DOHH2 (cell line): Measurements from ENCODE around the gene HLA-E.
"Not testable (repeated sequence)": the region's sequence is repeated elsewhere in the genome, so short reads cannot be mapped to it uniquely, and the experiment has no call there.

Source experiments
- EZH2phosphoT487 ChIP-seq: fragments of 200-600 bp; sonication (generic); IDR thresholded peaks from 2 replicates; pipeline ENCODE4 v1.6.1; 2017; ENCODE audit warnings: borderline replicate concordance, mild to moderate bottlenecking, antibody characterized with exemption, low read length, moderate library complexity, mixed read lengths
- TF ChIP-seq, protein P1 (sequence below): fragments of 200-600 bp; sonication (generic); IDR thresholded peaks from one replicate; pipeline ENCODE4 v1.5.1; 2014; ENCODE audit warnings: antibody characterized with exemption, mild to moderate bottlenecking, low read depth, low read length; ENCODE audit not compliant: poor library complexity, severe bottlenecking

GRCh38 chr6:30495060-30495459 is 5.8 kb downstream of the HLA-E start:
- TF ChIP-seq, protein P1, sequence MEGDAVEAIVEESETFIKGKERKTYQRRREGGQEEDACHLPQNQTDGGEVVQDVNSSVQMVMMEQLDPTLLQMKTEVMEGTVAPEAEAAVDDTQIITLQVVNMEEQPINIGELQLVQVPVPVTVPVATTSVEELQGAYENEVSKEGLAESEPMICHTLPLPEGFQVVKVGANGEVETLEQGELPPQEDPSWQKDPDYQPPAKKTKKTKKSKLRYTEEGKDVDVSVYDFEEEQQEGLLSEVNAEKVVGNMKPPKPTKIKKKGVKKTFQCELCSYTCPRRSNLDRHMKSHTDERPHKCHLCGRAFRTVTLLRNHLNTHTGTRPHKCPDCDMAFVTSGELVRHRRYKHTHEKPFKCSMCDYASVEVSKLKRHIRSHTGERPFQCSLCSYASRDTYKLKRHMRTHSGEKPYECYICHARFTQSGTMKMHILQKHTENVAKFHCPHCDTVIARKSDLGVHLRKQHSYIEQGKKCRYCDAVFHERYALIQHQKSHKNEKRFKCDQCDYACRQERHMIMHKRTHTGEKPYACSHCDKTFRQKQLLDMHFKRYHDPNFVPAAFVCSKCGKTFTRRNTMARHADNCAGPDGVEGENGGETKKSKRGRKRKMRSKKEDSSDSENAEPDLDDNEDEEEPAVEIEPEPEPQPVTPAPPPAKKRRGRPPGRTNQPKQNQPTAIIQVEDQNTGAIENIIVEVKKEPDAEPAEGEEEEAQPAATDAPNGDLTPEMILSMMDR, result not testable (repeated sequence)
- TF ChIP-seq EZH2phosphoT487, result not testable (repeated sequence)
